Adipocyte (in vitro differentiated cells): ENCODE data around the gene BLVRA.
"Not testable (repeated sequence)": the region's sequence is repeated elsewhere in the genome, so short reads cannot be mapped to it uniquely, and the experiment has no call there.

Experiments
- DNase-seq: peaks from one replicate; pipeline ENCODE4 v3.0.0-alpha.2; 2015; ENCODE audit warnings: low read depth
- H3K27me3 ChIP-seq: replicated peaks from 2 replicates; pipeline ENCODE4 v1.7.0; 2013; ENCODE audit warnings: mild to moderate bottlenecking, low read length, moderate library complexity; ENCODE audit not compliant: control insufficient read depth, insufficient read depth
- H3K36me3 ChIP-seq: 2 replicates; pipeline ENCODE4 v1.7.0; 2013; ENCODE audit warnings: low read length, mild to moderate bottlenecking, moderate library complexity; ENCODE audit not compliant: control insufficient read depth, insufficient read depth, severe bottlenecking
- H3K4me1 ChIP-seq: 2 replicates; pipeline ENCODE4 v1.7.0; 2013; ENCODE audit warnings: mild to moderate bottlenecking, low read length, moderate library complexity; ENCODE audit not compliant: control insufficient read depth, insufficient read depth
- H3K4me3 ChIP-seq: 2 replicates; pipeline ENCODE4 v1.7.0; 2013; ENCODE audit warnings: mild to moderate bottlenecking, low read length, moderate library complexity
- H3K9ac ChIP-seq: 2 replicates; pipeline ENCODE4 v1.7.0; 2013; ENCODE audit warnings: mild to moderate bottlenecking, low read length, moderate library complexity
- H3K9me3 ChIP-seq: 2 replicates; pipeline ENCODE4 v1.7.0; 2013; ENCODE audit warnings: mild to moderate bottlenecking, low read length, moderate library complexity; ENCODE audit not compliant: control insufficient read depth

BLVRA gene

DNA sequence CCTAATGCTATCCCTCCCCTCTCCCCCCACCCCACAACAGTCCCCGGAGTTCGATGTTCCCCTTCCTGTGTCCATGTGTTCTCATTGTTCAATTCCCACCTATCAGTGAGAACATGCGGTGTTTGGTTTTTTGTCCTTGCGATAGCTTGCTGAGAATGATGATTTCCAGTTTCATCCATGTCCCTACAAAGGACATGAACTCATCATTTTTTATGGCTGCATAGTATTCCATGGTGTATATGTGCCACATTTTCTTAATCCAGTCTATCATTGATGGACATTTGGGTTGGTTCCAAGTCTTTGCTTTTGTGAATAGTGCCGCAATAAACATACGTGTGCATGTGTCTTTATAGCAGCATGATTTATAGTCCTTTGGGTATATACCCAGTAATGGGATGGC lies 14.8 kb downstream of the BLVRA start:
- H3K27me3 ChIP-seq, H3K9me3 ChIP-seq, H3K9ac ChIP-seq, H3K4me3 ChIP-seq, DNase-seq, H3K4me1 ChIP-seq: not testable (repeated sequence)
- H3K36me3 ChIP-seq = peaks cover 13% of the 10 kb centered on the region

DNA sequence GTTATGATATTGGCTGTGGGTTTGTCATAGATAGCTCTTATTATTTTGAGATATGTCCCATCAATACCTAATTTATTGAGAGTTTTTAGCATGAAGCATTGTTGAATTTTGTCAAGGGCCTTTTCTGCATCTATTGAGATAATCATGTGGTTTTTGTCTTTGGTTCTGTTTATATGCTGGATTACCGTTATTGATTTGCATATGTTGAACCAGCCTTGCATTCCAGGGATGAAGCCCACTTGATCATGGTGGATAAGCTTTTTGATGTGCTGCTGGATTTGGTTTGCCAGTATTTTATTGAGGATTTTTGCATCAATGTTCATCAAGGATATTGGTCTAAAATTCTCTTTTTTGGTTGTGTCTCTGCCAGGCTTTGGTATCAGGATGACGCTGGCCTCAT lies 16.8 kb downstream of the BLVRA start:
- H3K4me3 ChIP-seq, H3K9me3 ChIP-seq, H3K4me1 ChIP-seq, H3K27me3 ChIP-seq, H3K9ac ChIP-seq, DNase-seq: not testable (repeated sequence)
- peaks cover 13% of the 10 kb centered on the region for H3K36me3 ChIP-seq

DNA sequence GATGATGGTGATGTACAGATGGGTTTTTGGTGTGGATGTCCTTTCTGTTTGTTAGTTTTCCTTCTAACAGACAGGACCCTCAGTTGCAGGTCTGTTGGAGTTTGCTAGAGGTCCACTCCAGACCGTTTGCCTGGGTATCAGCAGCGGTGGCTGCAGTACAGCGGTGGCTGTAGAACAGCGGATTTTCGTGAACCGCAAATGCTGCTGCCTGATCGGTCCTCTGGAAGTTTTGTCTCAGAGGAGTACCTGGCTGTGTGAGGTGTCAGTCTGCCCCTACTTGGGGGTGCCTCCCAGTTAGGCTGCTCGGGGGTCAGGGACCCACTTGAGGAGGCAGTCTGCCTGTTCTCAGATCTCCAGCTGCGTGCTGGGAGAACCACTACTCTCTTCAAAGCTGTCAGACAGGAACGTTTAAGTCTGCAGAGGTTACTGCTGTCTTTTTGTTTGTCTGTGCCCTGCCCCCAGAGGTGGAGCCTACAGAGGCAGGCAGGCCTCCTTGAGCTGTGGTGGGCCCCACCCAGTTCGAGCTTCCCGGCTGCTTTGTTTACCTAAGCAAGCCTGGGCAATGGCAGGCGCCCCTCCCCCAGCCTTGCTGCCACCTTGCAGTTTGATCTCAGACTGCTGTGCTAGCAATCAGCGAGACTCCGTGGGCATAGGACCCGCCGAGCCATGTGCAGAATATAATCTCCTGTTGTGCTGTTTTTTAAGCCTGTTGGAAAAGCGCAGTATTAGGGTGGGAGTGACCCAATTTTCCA lies 20.0 kb downstream of the BLVRA start:
- peaks cover 20% of the 10 kb centered on the region for H3K4me1 ChIP-seq
- H3K9ac ChIP-seq, H3K4me3 ChIP-seq, H3K27me3 ChIP-seq, H3K9me3 ChIP-seq, H3K36me3 ChIP-seq, DNase-seq: not testable (repeated sequence)

DNA sequence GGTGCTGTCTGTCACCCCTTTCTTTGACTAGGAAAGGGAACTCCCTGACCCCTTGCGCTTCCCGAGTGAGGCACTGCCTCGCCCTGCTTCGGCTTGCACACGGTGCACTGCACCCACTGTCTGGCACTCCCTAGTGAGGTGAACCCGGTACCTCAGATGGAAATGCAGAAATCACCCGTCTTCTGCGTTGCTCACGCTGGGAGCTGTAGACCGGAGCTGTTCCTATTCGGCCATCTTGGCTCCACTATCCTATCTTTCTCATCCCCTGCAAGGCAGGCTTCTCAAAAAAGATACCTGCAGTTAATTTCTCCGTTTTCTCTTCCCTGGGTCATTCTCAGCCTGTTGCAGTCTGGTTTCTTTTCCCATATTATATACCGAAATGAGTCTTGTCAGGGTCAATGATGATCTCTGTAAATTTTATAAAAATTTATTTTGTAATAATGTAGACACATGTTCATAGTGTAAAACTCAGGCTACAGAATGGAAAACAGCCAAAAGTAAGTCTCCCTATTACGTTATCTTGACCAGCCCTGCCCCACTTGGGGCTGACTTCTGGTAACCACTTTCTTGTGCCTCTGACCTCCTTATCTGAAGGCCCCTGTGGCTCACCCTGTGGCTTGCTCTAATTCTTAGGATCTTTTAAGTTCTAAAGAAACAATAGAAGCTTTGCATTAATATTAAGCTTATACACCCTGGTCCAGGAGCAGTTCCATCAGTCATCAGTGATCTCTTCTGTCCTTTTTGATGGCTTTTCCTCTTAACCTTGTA lies 20.7 kb downstream of the BLVRA start:
- H3K36me3 ChIP-seq = no peaks in the 10 kb centered on the region
- H3K4me1 ChIP-seq = peaks cover 28% of the 10 kb centered on the region
- DNase-seq = no peak
- H3K9me3 ChIP-seq = no peaks in the 10 kb centered on the region
- no peaks in the 10 kb centered on the region for H3K27me3 ChIP-seq
- H3K9ac ChIP-seq = no peak overlapping the region
- no peak overlapping the region for H3K4me3 ChIP-seq

DNA sequence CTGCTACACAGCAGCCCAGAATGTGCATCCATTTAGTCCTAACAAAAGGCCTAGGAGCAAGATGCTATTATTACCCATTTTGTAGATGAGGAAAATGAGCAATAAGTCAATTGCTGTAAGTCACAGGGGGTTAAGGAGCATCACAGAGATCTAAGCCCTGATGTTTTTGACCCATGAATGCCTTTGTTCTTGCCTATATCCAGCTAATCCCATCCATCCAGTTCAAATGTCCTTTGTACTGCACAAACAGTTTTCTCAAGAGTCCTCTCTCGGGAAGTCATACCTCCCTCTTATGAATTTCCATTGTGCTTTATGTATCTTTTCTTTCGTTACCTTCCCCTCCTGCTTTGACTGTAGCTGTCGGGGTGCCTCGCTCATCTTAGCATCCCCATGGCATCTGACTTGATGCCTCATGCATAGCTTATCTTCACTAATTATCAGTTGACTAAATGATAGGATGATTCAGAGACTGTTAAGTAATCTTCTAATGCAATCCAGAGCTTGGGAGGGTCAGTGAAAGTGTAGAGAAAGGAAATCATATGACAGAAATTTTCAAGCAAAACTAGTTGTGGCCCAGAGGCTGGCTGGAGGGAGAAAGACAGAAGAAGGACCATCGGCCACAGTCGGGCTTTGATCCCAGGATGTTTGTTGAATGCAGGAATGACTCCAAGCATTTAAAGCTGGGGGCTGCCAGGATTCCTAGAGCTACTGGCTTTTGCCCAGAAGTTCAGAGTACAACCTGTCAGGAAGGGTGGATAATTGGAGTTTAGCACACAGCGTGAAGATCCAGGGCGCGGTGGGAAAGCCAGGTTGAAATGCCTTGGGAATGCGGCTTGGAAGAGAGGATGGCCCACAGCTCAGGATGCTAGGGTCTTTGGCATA lies 23.5 kb downstream of the BLVRA start:
- no peaks in the 10 kb centered on the region for H3K36me3 ChIP-seq
- peaks cover 46% of the 10 kb centered on the region for H3K4me1 ChIP-seq
- H3K9me3 ChIP-seq = no peaks in the 10 kb centered on the region
- peak; percentile 71 for DNase-seq
- H3K9ac ChIP-seq = peak overlapping the region; percentile 34
- no peak overlapping the region for H3K4me3 ChIP-seq
- H3K27me3 ChIP-seq = no peaks in the 10 kb centered on the region

DNA sequence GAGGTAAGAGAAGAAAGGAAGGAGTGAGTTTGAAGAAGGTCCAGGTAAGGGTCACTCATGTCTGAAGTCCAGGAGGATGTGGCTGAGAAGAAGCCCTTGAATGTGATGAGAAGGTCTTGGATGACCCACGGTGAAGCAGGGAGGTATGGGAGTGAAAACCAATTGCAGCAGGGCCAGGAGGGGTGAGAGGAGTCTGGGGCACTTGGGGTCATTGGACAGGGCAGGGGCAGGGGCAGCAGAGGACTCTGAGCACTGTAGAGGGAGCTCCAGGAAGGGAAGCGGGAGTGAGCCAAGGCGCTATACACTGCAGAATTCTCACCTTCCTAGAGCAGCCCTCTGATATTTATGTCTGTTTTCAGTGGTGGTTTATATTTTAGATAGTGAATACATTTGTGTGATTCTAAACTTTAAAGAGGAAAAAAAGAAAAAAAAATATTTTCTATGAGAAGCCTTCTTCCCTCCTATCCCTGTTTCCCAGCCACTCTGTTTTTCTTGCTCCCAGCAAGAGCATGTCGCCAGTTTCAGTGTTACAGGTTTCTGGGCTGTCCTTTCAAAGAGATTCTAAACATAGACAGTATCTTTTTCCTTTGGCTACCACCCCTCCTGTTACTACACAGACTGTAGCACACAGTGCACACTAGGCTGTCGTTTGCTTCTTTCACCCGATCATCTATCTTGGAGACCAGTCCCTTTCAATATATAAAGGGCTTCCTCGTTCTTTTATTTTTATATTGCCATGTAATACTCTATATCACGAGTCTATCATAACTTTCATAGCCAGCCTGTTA lies 24.5 kb downstream of the BLVRA start:
- H3K36me3 ChIP-seq = no peaks in the 10 kb centered on the region
- DNase-seq = no peak
- no peaks in the 10 kb centered on the region for H3K9me3 ChIP-seq
- H3K9ac ChIP-seq = no peak overlapping the region
- H3K27me3 ChIP-seq = no peaks in the 10 kb centered on the region
- H3K4me1 ChIP-seq = peaks cover 46% of the 10 kb centered on the region
- no peak overlapping the region for H3K4me3 ChIP-seq

DNA sequence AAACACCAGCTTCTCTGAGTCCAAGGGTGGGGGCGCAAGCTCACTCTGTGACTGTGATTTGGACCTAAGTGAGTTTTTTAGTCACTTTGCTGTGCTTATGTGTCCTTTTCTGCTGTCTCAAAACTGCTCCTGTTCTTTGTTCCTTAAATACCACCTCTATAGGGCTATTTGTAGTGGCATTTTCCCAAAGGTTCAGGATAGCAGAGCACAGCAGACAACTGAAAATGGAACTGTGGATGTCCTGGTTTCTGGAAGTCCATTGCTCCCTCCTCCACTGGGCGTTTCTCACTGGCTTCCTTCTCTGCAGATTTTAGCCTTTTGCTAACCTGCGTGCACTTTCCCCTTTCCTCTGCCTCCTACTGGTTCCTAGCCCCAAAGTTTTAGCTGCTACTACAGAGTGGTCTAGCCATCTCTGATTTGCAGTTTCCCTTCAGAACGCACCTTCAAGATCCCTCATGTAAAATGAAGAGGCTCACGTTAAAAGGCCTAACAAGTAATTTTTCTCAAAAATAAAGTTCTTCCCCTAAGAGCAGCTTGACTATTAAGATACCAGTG lies 25.6 kb downstream of the BLVRA start:
- H3K4me1 ChIP-seq = peaks cover 46% of the 10 kb centered on the region
- no peaks in the 10 kb centered on the region for H3K27me3 ChIP-seq
- H3K36me3 ChIP-seq = peaks cover 7% of the 10 kb centered on the region
- DNase-seq = no peak
- no peaks in the 10 kb centered on the region for H3K9me3 ChIP-seq
- H3K4me3 ChIP-seq = peak overlapping the region; percentile 72
- H3K9ac ChIP-seq = peak overlapping the region; percentile 82

DNA sequence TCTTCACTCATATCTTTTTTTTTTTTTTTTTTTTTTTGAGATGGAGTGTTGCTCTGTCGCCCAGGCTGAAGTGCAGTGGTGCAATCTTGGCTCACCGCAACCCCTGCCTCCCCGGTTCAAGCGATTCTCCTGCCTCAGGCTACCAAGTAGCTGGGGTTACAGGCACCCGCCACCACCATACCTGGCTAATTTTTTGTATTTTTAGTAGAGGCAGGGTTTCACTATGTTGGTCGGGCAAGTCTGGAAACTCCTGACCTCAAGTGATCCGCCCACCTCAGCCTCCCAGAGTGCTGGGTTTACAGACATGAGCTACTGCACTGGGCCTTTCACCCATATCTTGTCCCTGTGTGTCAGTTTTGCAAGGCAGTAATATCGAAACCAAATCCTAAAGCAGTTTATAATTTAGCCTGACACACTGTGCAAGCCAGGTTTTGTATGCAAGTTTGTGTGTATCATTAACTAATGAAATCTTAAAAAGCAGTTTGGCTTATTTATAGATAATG lies 26.2 kb downstream of the BLVRA start:
- not testable (repeated sequence) for H3K9me3 ChIP-seq, H3K27me3 ChIP-seq, DNase-seq
- peaks cover 46% of the 10 kb centered on the region for H3K4me1 ChIP-seq
- H3K4me3 ChIP-seq = peak overlapping the region; percentile 72
- H3K9ac ChIP-seq = peak overlapping the region; percentile 82
- H3K36me3 ChIP-seq = peaks cover 12% of the 10 kb centered on the region

DNA sequence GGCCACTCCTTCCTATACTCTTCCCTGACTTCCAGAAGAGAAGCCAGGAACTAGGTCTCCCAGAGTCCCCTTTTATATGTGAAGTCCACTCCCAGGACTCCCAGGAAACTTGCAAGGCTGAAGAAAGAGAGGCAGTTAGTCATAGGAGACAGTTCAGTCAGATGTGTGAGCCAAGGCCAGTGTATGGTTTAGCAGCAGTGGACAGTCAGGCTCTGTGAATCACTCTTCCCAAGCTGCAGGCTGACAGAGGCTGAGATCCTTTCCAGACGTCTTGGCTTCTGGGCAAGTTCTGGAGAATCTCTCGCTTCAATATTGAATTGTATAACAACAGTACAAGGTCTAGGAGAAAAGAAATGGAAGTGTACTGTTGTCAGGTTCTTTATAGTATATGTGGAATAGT lies 26.9 kb downstream of the BLVRA start:
- peak; percentile 87 for DNase-seq

DNA sequence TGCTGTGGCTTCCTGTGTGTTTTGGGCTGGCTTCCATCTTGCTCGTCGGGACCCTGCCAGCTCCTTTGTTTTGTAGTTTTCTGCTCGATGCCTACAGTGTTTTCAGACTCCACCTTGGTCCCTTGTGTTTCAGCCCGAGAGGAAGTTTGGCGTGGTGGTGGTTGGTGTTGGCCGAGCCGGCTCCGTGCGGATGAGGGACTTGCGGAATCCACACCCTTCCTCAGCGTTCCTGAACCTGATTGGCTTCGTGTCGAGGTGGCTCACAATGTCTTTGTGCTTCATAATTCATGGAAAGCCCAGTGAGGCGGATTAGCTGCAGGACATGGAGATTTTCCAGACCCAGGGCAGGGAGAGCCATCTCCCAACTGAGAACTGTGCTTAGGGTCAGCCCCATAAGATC lies 29.3 kb downstream of the BLVRA start:
- Histone ChIP-seq H3K36me3 (peaks cover 38% of the 10 kb centered on the region), H3K4me3 (no peak overlapping the region)

More for the DNA sequence above, 26.9 kb downstream of the BLVRA start:
- H3K9me3 ChIP-seq = no peaks in the 10 kb centered on the region
- peaks cover 18% of the 10 kb centered on the region for H3K36me3 ChIP-seq
- peaks cover 46% of the 10 kb centered on the region for H3K4me1 ChIP-seq
- H3K4me3 ChIP-seq = peak overlapping the region; percentile 72
- H3K9ac ChIP-seq = peak overlapping the region; percentile 82
- no peaks in the 10 kb centered on the region for H3K27me3 ChIP-seq

More for the DNA sequence above, 29.3 kb downstream of the BLVRA start:
- Histone ChIP-seq H3K9me3 (no peaks in the 10 kb centered on the region), H3K27me3 (no peaks in the 10 kb centered on the region), H3K4me1 (peaks cover 29% of the 10 kb centered on the region), H3K9ac (no peak overlapping the region)
- no peak for DNase-seq
